Activated CD8-positive, alpha-beta memory T cell treated with anti-CD3 and anti-CD28 coated beads, Interleukin-2, amount 10 ng/mL, durations not matched to agents 7 days and 5 days (primary cell): Measurements from ENCODE around the gene AK1. TPM values are rescaled to one million over a fixed set of nuclear protein-coding genes. Genes with fewer than 3 reads are reported as not detected.

Source experiments
- ATAC-seq: fragments of 150-1000 bp; cut with Tn5 transposase; one replicate; pipeline ENCODE4 v1.10.0; 2021; ENCODE audit warnings: moderate library complexity
- CTCF ChIA-PET: fragments of 350-600 bp; sonication (Branson Sonifier 250); formaldehyde crosslinking; loops from one replicate; lab custom pipeline; 2021; ENCODE audit warnings: antibody characterized with exemption; lab: Charles Lee
- DNase-seq: peaks from one replicate; pipeline ENCODE4 v3.0.0-alpha.2; 2020
- H3K27ac Mint-ChIP-seq: one replicate; pipeline ENCODE4 v1.8.0; 2021; ENCODE audit warnings: mild to moderate bottlenecking, mixed read lengths
- H3K27me3 Mint-ChIP-seq: one replicate; pipeline ENCODE4 v1.8.0; 2021; ENCODE audit warnings: mixed read lengths
- H3K36me3 Mint-ChIP-seq: one replicate; pipeline ENCODE4 v1.8.0; 2021; ENCODE audit warnings: mild to moderate bottlenecking, mixed read lengths
- H3K4me1 Mint-ChIP-seq: one replicate; pipeline ENCODE4 v1.8.0; 2021; ENCODE audit warnings: mixed read lengths
- H3K4me3 Mint-ChIP-seq: one replicate; pipeline ENCODE4 v1.8.0; 2021; ENCODE audit warnings: mild to moderate bottlenecking, moderate library complexity, mixed read lengths
- H3K9me3 Mint-ChIP-seq: one replicate; pipeline ENCODE4 v1.8.0; 2022; ENCODE audit warnings: low read depth, mixed read lengths
- total RNA-seq, 2 experiments: library from RNA; stranded (reverse); gene quantifications; one replicate each; pipeline ENCODE4 v1.2.3, GENCODE V29; 2021

AK1 gene
- total RNA-seq, 2 experiments from 2014 or later, result 33.6 to 34.3 TPM

- CTCF ChIA-PET, result interaction anchor here (0.8 to 4.2 kb wide), 18 partner anchors 10 to 201 kb away, joined by 3 to 26 read pairs (median 5); partner anchors contain the start of genes CDK9, NAIF1, SH2D3C and SLC25A25
- DNase-seq (peak; percentile 96), ATAC-seq (peak; percentile 94)
- H3K4me1 Mint-ChIP-seq, result peaks cover 75% of the 10 kb centered on the region
- H3K4me3 Mint-ChIP-seq, result peak within 1 kb of the TSS; percentile 81
- peaks cover under 1% of the 10 kb centered on the region for H3K27me3 Mint-ChIP-seq
- peak within 1 kb of the TSS; percentile 91 for H3K27ac Mint-ChIP-seq
- peaks cover 18% of the 10 kb centered on the region for H3K36me3 Mint-ChIP-seq
- no peaks in the 10 kb centered on the region for H3K9me3 Mint-ChIP-seq
Measured at GRCh38 chr9:127916720-127917581, 39.5 kb upstream of the AK1 start, which contains the start of gene ST6GALNAC4. TSS of gene ST6GALNAC4 (minus strand) at chr9:127917041. CDS start at chr9:127916419, 622 bp downstream.

- Mint-ChIP-seq H3K27ac (peak overlapping the region; percentile 91), H3K4me1 (peaks cover 77% of the 10 kb centered on the region), H3K4me3 (peak overlapping the region; percentile 81), H3K36me3 (peaks cover 23% of the 10 kb centered on the region), H3K9me3 (no peaks in the 10 kb centered on the region), H3K27me3 (no peaks in the 10 kb centered on the region)
- DNase-seq, result peak; percentile 83
- ATAC-seq, result peak; percentile 9
- CTCF ChIA-PET, result interaction anchor here (0.6 to 4.2 kb wide), 20 partner anchors 10 to 202 kb away, joined by 3 to 26 read pairs (median 4); partner anchors contain the start of genes CDK9, NAIF1, SLC25A25 and ST6GALNAC6
Measured at GRCh38 chr9:127915801-127916719, 38.6 kb upstream of the AK1 start.

GRCh38 chr9:127915325-127915752 lies 37.9 kb upstream of the AK1 start:
- DNase-seq (no peak), ATAC-seq (no peak)
- H3K4me1 Mint-ChIP-seq, result peaks cover 78% of the 10 kb centered on the region
- no peaks in the 10 kb centered on the region for H3K9me3 Mint-ChIP-seq
- H3K36me3 Mint-ChIP-seq, result peaks cover 27% of the 10 kb centered on the region
- H3K27me3 Mint-ChIP-seq, result no peaks in the 10 kb centered on the region
- peak overlapping the region; percentile 81 for H3K4me3 Mint-ChIP-seq
- CTCF ChIA-PET, result interaction anchor here (0.8 to 4.2 kb wide), 12 partner anchors 9 to 180 kb away, joined by 3 to 26 read pairs (median 6); partner anchors contain the start of genes CDK9, ST6GALNAC6 and TOR2A
- peak overlapping the region; percentile 91 for H3K27ac Mint-ChIP-seq

GRCh38 chr9:127913682-127914081 lies 36.2 kb upstream of the AK1 start:
- H3K36me3 Mint-ChIP-seq, result peaks cover 31% of the 10 kb centered on the region
- ATAC-seq (no peak), DNase-seq (no peak)
- H3K9me3 Mint-ChIP-seq, result no peaks in the 10 kb centered on the region
- peak overlapping the region; percentile 69 for H3K27ac Mint-ChIP-seq
- H3K4me1 Mint-ChIP-seq, result peaks cover 73% of the 10 kb centered on the region
- H3K4me3 Mint-ChIP-seq, result no peak overlapping the region
- no peaks in the 10 kb centered on the region for H3K27me3 Mint-ChIP-seq
- CTCF ChIA-PET, result interaction anchor here (0.6 to 1.5 kb wide), 2 partner anchors 44 to 1036 kb away, joined by 3 to 5 read pairs; no protein-coding TSS in a partner anchor

GRCh38 chr9:127912882-127913281 lies 35.4 kb upstream of the AK1 start:
- H3K27ac Mint-ChIP-seq, result peak overlapping the region; percentile 98
- DNase-seq (no peak), ATAC-seq (no peak)
- H3K27me3 Mint-ChIP-seq, result no peaks in the 10 kb centered on the region
- peaks cover 67% of the 10 kb centered on the region for H3K4me1 Mint-ChIP-seq
- peaks cover 34% of the 10 kb centered on the region for H3K36me3 Mint-ChIP-seq
- H3K9me3 Mint-ChIP-seq, result no peaks in the 10 kb centered on the region
- no peak overlapping the region for H3K4me3 Mint-ChIP-seq
- CTCF ChIA-PET, result interaction anchor here (0.6 to 1.5 kb wide), 3 partner anchors 9 to 1035 kb away, joined by 3 to 5 read pairs (median 4); no protein-coding TSS in a partner anchor

- H3K27ac Mint-ChIP-seq, result peak overlapping the region; percentile 98
- ATAC-seq (no peak), DNase-seq (no peak)
- no peaks in the 10 kb centered on the region for H3K9me3 Mint-ChIP-seq
- CTCF ChIA-PET, result interaction anchor here (1.0 to 1.5 kb wide), 3 partner anchors 8 to 177 kb away, joined by 3 to 5 read pairs (median 4); partner anchors contain the start of gene TOR2A
- peaks cover 65% of the 10 kb centered on the region for H3K4me1 Mint-ChIP-seq
- peaks cover 36% of the 10 kb centered on the region for H3K36me3 Mint-ChIP-seq
- no peak overlapping the region for H3K4me3 Mint-ChIP-seq
- H3K27me3 Mint-ChIP-seq, result no peaks in the 10 kb centered on the region
Measured at GRCh38 chr9:127912296-127912695, 34.8 kb upstream of the AK1 start.

- DNase-seq (peak; percentile 40), ATAC-seq (no peak)
- peak overlapping the region; percentile 55 for H3K4me3 Mint-ChIP-seq
- CTCF ChIA-PET, result interaction anchor here (0.6 to 2.7 kb wide), 14 partner anchors 9 to 301 kb away, joined by 3 to 13 read pairs (median 4); partner anchors contain the start of genes CDK9, SH2D3C and TOR2A
- peak overlapping the region; percentile 98 for H3K27ac Mint-ChIP-seq
- H3K27me3 Mint-ChIP-seq, result no peaks in the 10 kb centered on the region
- H3K9me3 Mint-ChIP-seq, result no peaks in the 10 kb centered on the region
- H3K4me1 Mint-ChIP-seq, result peaks cover 72% of the 10 kb centered on the region
- peaks cover 36% of the 10 kb centered on the region for H3K36me3 Mint-ChIP-seq
Measured at GRCh38 chr9:127910613-127911205, 33.2 kb upstream of the AK1 start.

GRCh38 chr9:127909839-127910273 lies 32.4 kb upstream of the AK1 start:
- no peak overlapping the region for H3K27ac Mint-ChIP-seq
- no peaks in the 10 kb centered on the region for H3K27me3 Mint-ChIP-seq
- no peaks in the 10 kb centered on the region for H3K9me3 Mint-ChIP-seq
- H3K4me1 Mint-ChIP-seq, result peaks cover 72% of the 10 kb centered on the region
- CTCF ChIA-PET, result interaction anchor here (0.7 to 2.7 kb wide), 10 partner anchors 10 to 175 kb away, joined by 3 to 13 read pairs (median 4); partner anchors contain the start of genes CDK9, SH2D3C and TOR2A
- DNase-seq, result no peak
- no peak overlapping the region for H3K4me3 Mint-ChIP-seq
- H3K36me3 Mint-ChIP-seq, result peaks cover 38% of the 10 kb centered on the region
- no peak for ATAC-seq

GRCh38 chr9:127908660-127908926 lies 31.1 kb upstream of the AK1 start:
- DNase-seq, result no peak
- no peak for ATAC-seq
- Mint-ChIP-seq H3K36me3 (peaks cover 42% of the 10 kb centered on the region), H3K4me1 (peaks cover 71% of the 10 kb centered on the region), H3K27me3 (no peaks in the 10 kb centered on the region), H3K27ac (no peak overlapping the region), H3K9me3 (no peaks in the 10 kb centered on the region), H3K4me3 (no peak overlapping the region)
- CTCF ChIA-PET, result no interaction called here

GRCh38 chr9:127907867-127908659 lies 30.6 kb upstream of the AK1 start:
- no peaks in the 10 kb centered on the region for H3K27me3 Mint-ChIP-seq
- CTCF ChIA-PET, result interaction anchor here (6.7 kb wide), 1 partner anchor 13 kb away, joined by 34 read pairs; no protein-coding TSS in a partner anchor
- no peak for ATAC-seq

GRCh38 chr9:127905788-127906191 lies 28.3 kb upstream of the AK1 start:
- DNase-seq, result peak; percentile 81
- CTCF ChIA-PET, result interaction anchor here (0.6 to 6.7 kb wide), 11 partner anchors 10 to 171 kb away, joined by 3 to 34 read pairs (median 4); partner anchors contain the start of genes CDK9 and TOR2A
- peak overlapping the region; percentile 83 for H3K4me3 Mint-ChIP-seq
- no peaks in the 10 kb centered on the region for H3K27me3 Mint-ChIP-seq
- peaks cover 25% of the 10 kb centered on the region for H3K36me3 Mint-ChIP-seq
- H3K27ac Mint-ChIP-seq, result peak overlapping the region; percentile 100
- no peaks in the 10 kb centered on the region for H3K9me3 Mint-ChIP-seq
- ATAC-seq, result peak; percentile 42
- H3K4me1 Mint-ChIP-seq, result peaks cover 60% of the 10 kb centered on the region

More at GRCh38 chr9:127907867-127908659, 30.6 kb upstream of the AK1 start:
- H3K36me3 Mint-ChIP-seq, result peaks cover 41% of the 10 kb centered on the region
- H3K27ac Mint-ChIP-seq, result peak overlapping the region; percentile 77
- H3K9me3 Mint-ChIP-seq, result no peaks in the 10 kb centered on the region
- no peak for DNase-seq
- peaks cover 73% of the 10 kb centered on the region for H3K4me1 Mint-ChIP-seq
- H3K4me3 Mint-ChIP-seq, result no peak overlapping the region
